GM23248 (cell line): ENCODE data around the gene SMC5. TPM values are rescaled to one million over a fixed set of nuclear protein-coding genes. Genes with fewer than 3 reads are reported as not detected.

ENCODE experiments used
- DNase-seq: peaks from one replicate; pipeline ENCODE4 v3.0.0-alpha.2; 2015
- H2AFZ ChIP-seq: fragments of 200-600 bp; sonication (generic); 2 replicates; pipeline ENCODE4 v1.6.1; 2016; ENCODE audit warnings: antibody characterized with exemption
- H3F3A ChIP-seq: fragments of 200-600 bp; sonication (generic); 2 replicates; pipeline ENCODE4 v1.6.1; 2016; ENCODE audit warnings: mild to moderate bottlenecking, antibody characterized with exemption, mixed run types; ENCODE audit not compliant: insufficient read depth
- H3K27ac ChIP-seq: fragments of 200-600 bp; sonication (generic); 2 replicates; pipeline ENCODE4 v1.5.1; 2016; ENCODE audit warnings: mild to moderate bottlenecking
- H3K27me3 ChIP-seq: fragments of 200-600 bp; sonication (generic); replicated peaks from 2 replicates; pipeline ENCODE4 v1.6.1; 2016; ENCODE audit warnings: mild to moderate bottlenecking; ENCODE audit not compliant: insufficient read depth
- H3K36me3 ChIP-seq: fragments of 200-600 bp; sonication (generic); 2 replicates; pipeline ENCODE4 v1.6.1; 2016; ENCODE audit warnings: low read depth, mild to moderate bottlenecking
- H3K4me1 ChIP-seq: fragments of 200-600 bp; sonication (generic); 2 replicates; pipeline ENCODE4 v1.6.1; 2016; ENCODE audit warnings: mild to moderate bottlenecking; ENCODE audit not compliant: insufficient read depth
- H3K4me2 ChIP-seq: fragments of 200-600 bp; sonication (generic); one replicate; pipeline ENCODE4 v1.6.1; 2016; ENCODE audit warnings: mild to moderate bottlenecking; ENCODE audit not compliant: unreplicated experiment
- H3K4me3 ChIP-seq: fragments of 200-600 bp; sonication (generic); 2 replicates; pipeline ENCODE4 v1.5.1; 2016; ENCODE audit warnings: mild to moderate bottlenecking
- H3K79me2 ChIP-seq: fragments of 200-600 bp; sonication (generic); 2 replicates; pipeline ENCODE4 v1.6.1; 2016; ENCODE audit warnings: mild to moderate bottlenecking; ENCODE audit not compliant: insufficient read depth
- H3K9ac ChIP-seq: fragments of 200-600 bp; sonication (generic); 2 replicates; pipeline ENCODE4 v1.6.1; 2016; ENCODE audit warnings: mild to moderate bottlenecking
- H3K9me2 ChIP-seq: fragments of 200-600 bp; sonication (generic); 2 replicates; pipeline ENCODE4 v1.6.1; 2016; ENCODE audit warnings: mixed run types, mild to moderate bottlenecking, moderate library complexity; ENCODE audit not compliant: insufficient read depth
- H3K9me3 ChIP-seq: fragments of 200-600 bp; sonication (generic); one replicate; pipeline ENCODE4 v1.6.1; 2017; ENCODE audit warnings: low read depth
- H4K20me1 ChIP-seq: fragments of 200-600 bp; sonication (generic); 2 replicates; pipeline ENCODE4 v1.6.0; 2016; ENCODE audit not compliant: insufficient read depth
- EZH2 ChIP-seq: fragments of 200-600 bp; sonication (generic); IDR thresholded peaks from 2 replicates; pipeline ENCODE4 v1.6.1; 2018; ENCODE audit warnings: antibody characterized with exemption, mild to moderate bottlenecking; ENCODE audit not compliant: insufficient read depth, poor library complexity, severe bottlenecking
- EZH2phosphoT487 ChIP-seq: fragments of 200-600 bp; sonication (generic); IDR thresholded peaks from 2 replicates; pipeline ENCODE4 v1.6.1; 2018; ENCODE audit warnings: antibody characterized with exemption, moderate library complexity, mild to moderate bottlenecking, low read depth; ENCODE audit not compliant: insufficient read depth
- WGBS, 2 experiments: methylation state at CpG; one replicate each; pipeline ENCODE4 v1.1.6; 2015 to 2017; ENCODE audit warnings: low lambda C conversion rate in 2 of 2, low coverage in 1 of 2; ENCODE audit errors: missing lambda C conversion rate in 2 of 2; 5-methylcytosine and 5-hydroxymethylcytosine counted together
- in situ Hi-C: fragments of 300-500 bp; cut with MboI; formaldehyde crosslinking; loops from 2 replicates; pipeline ENCODE4 v1.15.0; 2020
- polyA plus RNA-seq: library from polyadenylated mRNA; unstranded; fragments of >200 nt; fragmentation: Nextera tagmentation; extraction: Ambion mirVana; gene quantifications from 2 replicates; pipeline ENCODE4 v1.2.1, GENCODE V29; 2016
- total RNA-seq: library from RNA; depleted of rRNA; stranded (reverse); fragments of >200 nt; shearing (Covaris generic); gene quantifications from 2 replicates; pipeline ENCODE4 v1.2.3, GENCODE V29; 2014

SMC5 gene
- total and polyA plus RNA-seq, 2 experiments from 2014 or later = 14.9 to 16.4 TPM

- Histone ChIP-seq H3K4me2 (peak overlapping the region; percentile 30), H3K27ac (no peak overlapping the region), H3K4me3 (no peak overlapping the region), H3K4me1 (peaks cover 19% of the 10 kb centered on the region), H3K9me3 (no peaks in the 10 kb centered on the region), H3F3A (peaks cover 21% of the 10 kb centered on the region; the same call in 1 of the 2 replicates), H3K27me3 (no peaks in the 10 kb centered on the region), H3K79me2 (no peaks in the 10 kb centered on the region), H3K9me2 (no peaks in the 10 kb centered on the region), H3K9ac (no peak overlapping the region), H3K36me3 (no peaks in the 10 kb centered on the region), H4K20me1 (no peaks in the 10 kb centered on the region), H2AFZ (no peak overlapping the region)
- in situ Hi-C loops = no loop called here
- TF ChIP-seq EZH2phosphoT487 (no peak), EZH2 (no peak)
- 24 to 25% methylated on average over 1 of the region's 1 CpG for WGBS, 2 experiments
- DNase-seq = peak; percentile 45
Measured at GRCh38 chr9:70222354-70222753, 36.4 kb upstream of the SMC5 start.

GRCh38 chr9:70228118-70228517 lies 30.7 kb upstream of the SMC5 start:
- in situ Hi-C loops = loop anchor here (25.0 kb wide), 1 partner anchor 266 kb away; no protein-coding TSS in a partner anchor
- Histone ChIP-seq H3K36me3 (no peaks in the 10 kb centered on the region), H3K9ac (no peak overlapping the region), H3K4me1 (0 out of 2 replicates have a peak, but pooled peaks cover 4% of the 10 kb centered on the region), H3K79me2 (no peaks in the 10 kb centered on the region), H3K27ac (no peak overlapping the region), H3F3A (no peaks in the 10 kb centered on the region), H3K9me2 (no peaks in the 10 kb centered on the region), H2AFZ (no peak overlapping the region), H3K9me3 (no peaks in the 10 kb centered on the region), H4K20me1 (no peaks in the 10 kb centered on the region), H3K27me3 (no peaks in the 10 kb centered on the region), H3K4me2 (no peak overlapping the region), H3K4me3 (no peak overlapping the region)
- no peak for DNase-seq
- TF ChIP-seq EZH2phosphoT487 = no peak
- WGBS, 2 experiments = 82 to 92% methylated on average over 2 of the region's 2 CpGs

DNA sequence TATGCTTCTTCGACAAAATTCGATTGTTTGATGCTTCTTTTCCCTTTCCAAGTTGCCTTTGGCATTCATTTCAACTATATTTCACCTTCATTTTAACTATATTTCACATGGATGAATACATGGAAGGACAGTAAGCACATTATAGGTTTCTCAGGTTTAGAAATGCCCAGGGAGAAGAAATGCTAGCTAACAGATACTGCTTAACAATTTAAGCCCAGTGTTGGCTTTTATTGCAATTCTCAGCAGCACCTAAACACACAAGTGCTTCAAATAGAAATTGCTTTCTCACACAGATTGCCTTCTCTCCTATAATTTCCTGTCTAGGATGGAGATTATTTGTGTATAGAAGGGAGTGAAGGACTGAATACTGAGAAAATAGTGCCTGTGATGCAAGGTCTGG lies 30.2 kb upstream of the SMC5 start:
- H3K4me2 ChIP-seq = no peak overlapping the region
- no peaks in the 10 kb centered on the region for H3F3A ChIP-seq
- H3K9me2 ChIP-seq = no peaks in the 10 kb centered on the region
- DNase-seq = no peak
- no peak overlapping the region for H3K9ac ChIP-seq
- peak overlapping the region; percentile 41; the same call in 1 of the 2 replicates for H2AFZ ChIP-seq
- WGBS, 2 experiments = 83 to 89% methylated on average over 2 of the region's 2 CpGs
- no peaks in the 10 kb centered on the region for H4K20me1 ChIP-seq
- no peaks in the 10 kb centered on the region for H3K36me3 ChIP-seq
- H3K4me3 ChIP-seq = no peak overlapping the region
- no peaks in the 10 kb centered on the region for H3K9me3 ChIP-seq
- H3K27me3 ChIP-seq = no peaks in the 10 kb centered on the region
- 0 out of 2 replicates have a peak, but pooled peaks cover 4% of the 10 kb centered on the region for H3K4me1 ChIP-seq
- in situ Hi-C loops = loop anchor here (25.0 kb wide), 1 partner anchor 266 kb away; no protein-coding TSS in a partner anchor
- no peak overlapping the region for H3K27ac ChIP-seq
- TF ChIP-seq EZH2phosphoT487 = no peak
- TF ChIP-seq EZH2 = no peak
- no peaks in the 10 kb centered on the region for H3K79me2 ChIP-seq

- Histone ChIP-seq H3K9ac (no peak overlapping the region), H3K9me2 (no peaks in the 10 kb centered on the region), H3K4me1 (0 out of 2 replicates have a peak, but pooled peaks cover 4% of the 10 kb centered on the region), H3F3A (no peaks in the 10 kb centered on the region), H4K20me1 (no peaks in the 10 kb centered on the region), H3K79me2 (no peaks in the 10 kb centered on the region), H3K27me3 (no peaks in the 10 kb centered on the region), H3K9me3 (no peaks in the 10 kb centered on the region), H3K36me3 (no peaks in the 10 kb centered on the region), H3K4me2 (no peak overlapping the region), H3K4me3 (no peak overlapping the region), H3K27ac (no peak overlapping the region), H2AFZ (peak overlapping the region; percentile 41; the same call in 1 of the 2 replicates)
- in situ Hi-C loops = loop anchor here (25.0 kb wide), 1 partner anchor 267 kb away; no protein-coding TSS in a partner anchor
- peak; percentile 9 for DNase-seq
- TF ChIP-seq EZH2phosphoT487 (no peak), EZH2 (no peak)
- 64 to 67% methylated on average over 4 of the region's 4 CpGs for WGBS, 2 experiments
Measured at GRCh38 chr9:70229026-70229425, 29.8 kb upstream of the SMC5 start.

GRCh38 chr9:70229579-70229978 lies 29.2 kb upstream of the SMC5 start:
- no peaks in the 10 kb centered on the region for H3K9me2 ChIP-seq
- no peaks in the 10 kb centered on the region for H3F3A ChIP-seq
- H3K4me1 ChIP-seq = 0 out of 2 replicates have a peak, but pooled peaks cover 4% of the 10 kb centered on the region
- DNase-seq = peak; percentile 69
- H4K20me1 ChIP-seq = no peaks in the 10 kb centered on the region
- H3K79me2 ChIP-seq = no peaks in the 10 kb centered on the region
- no peak overlapping the region for H3K4me2 ChIP-seq
- H3K9me3 ChIP-seq = no peaks in the 10 kb centered on the region
- no peak overlapping the region for H3K9ac ChIP-seq
- H3K36me3 ChIP-seq = no peaks in the 10 kb centered on the region
- H2AFZ ChIP-seq = peak overlapping the region; percentile 41
- in situ Hi-C loops = loop anchor here (25.0 kb wide), 1 partner anchor 267 kb away; no protein-coding TSS in a partner anchor
- WGBS, 2 experiments = 22 to 35% methylated on average over 3 of the region's 3 CpGs
- TF ChIP-seq EZH2phosphoT487 (no peak), EZH2 (no peak)
- no peaks in the 10 kb centered on the region for H3K27me3 ChIP-seq
- no peak overlapping the region for H3K27ac ChIP-seq
- no peak overlapping the region for H3K4me3 ChIP-seq
